HG03159 (cell line): ENCODE results near the gene LRBA.

Source experiments
- ATAC-seq: cut with Tn5 transposase; IDR thresholded peaks from one replicate; pipeline ENCODE4 v1.9.1; 2021; ENCODE audit warnings: mild to moderate bottlenecking, moderate library complexity; ENCODE audit not compliant: unreplicated experiment

The LRBA gene

DNA sequence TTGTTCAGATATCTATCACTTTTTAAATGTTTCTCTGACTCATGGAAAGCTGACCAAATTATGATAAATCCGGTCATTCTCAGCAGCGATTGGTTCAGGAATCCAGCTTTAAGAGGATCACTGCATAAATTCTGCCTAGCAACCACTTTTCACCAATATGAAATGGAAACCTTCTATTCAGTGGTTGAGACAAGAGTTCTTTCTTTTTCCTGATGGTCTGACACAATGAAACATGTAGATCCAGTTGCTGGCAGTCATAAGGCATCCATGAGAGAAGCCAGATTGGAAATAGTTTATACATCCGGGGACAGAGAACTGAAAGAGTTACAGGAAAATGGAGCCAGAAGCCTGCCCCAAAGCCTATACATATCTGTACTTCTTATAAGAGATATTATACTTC lies 406.0 kb downstream of the LRBA start:
- no peak for ATAC-seq

GRCh38 chr4:150600812-150601445 lies 414.2 kb downstream of the LRBA start:
- ATAC-seq, result no peak

DNA sequence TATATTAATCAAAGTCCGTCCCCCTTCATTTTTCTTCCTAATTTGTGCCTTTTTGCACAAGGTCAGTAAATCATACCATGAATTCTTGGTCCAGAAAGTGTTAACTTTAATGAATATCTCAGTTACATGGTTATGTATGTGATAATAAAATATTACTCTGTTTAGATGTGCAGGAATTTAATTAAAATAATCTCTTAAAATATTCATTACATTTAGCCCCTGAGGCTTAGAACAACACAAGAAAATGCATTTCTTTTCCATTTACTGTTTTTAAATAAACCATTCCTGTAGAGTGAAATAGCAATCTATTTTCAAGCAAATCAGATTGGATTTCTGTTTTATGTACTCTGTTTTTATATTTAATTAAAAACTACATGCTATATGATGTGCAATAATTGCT lies 415.5 kb downstream of the LRBA start:
- no peak for ATAC-seq

- ATAC-seq, result no peak
Observed at GRCh38 chr4:150598909-150599308, 416.2 kb downstream of the LRBA start.

DNA sequence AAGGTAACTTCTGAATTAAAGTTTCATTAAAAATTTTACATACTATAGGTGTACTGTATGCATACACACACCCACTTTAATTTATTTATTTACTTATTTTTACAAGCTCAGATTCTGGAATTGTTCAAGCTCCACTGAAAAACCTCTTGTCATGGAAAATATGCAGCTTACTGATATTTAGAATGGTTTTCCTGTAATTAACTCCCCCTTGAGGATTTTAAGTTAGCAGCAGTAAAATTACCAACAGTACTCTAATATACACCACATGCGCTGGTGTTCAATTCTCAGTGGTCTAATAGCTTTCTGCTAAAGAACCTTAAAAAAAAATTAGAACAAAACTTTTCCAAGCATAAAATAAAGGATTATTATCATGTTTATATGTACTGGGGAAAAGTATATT lies 421.1 kb downstream of the LRBA start:
- ATAC-seq, result no peak

DNA sequence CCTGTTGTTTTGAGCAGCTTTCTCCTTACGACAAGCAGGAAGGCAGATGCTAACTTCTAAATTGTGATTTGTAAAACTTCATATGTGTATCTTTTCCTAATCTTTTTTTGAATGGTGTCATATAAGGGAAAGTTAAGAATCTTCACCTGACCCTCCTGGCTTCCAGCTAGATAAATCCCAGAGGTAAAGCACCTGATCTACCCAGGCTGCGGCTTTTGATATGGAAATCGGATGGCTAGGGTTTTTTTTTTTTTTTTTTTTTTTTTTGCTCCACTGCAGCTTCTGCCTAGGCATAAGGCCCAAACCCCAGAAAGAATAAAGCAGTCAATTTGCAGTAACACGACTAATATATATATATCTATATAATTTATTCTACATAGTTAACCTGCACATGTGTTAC lies 423.2 kb downstream of the LRBA start:
- ATAC-seq, result no peak

GRCh38 chr4:150591406-150591805 lies 423.7 kb downstream of the LRBA start:
- no peak for ATAC-seq

GRCh38 chr4:150590631-150591030 lies 424.5 kb downstream of the LRBA start:
- no peak for ATAC-seq

- ATAC-seq, result no peak
Observed at GRCh38 chr4:150589157-150589556, 425.9 kb downstream of the LRBA start.

DNA sequence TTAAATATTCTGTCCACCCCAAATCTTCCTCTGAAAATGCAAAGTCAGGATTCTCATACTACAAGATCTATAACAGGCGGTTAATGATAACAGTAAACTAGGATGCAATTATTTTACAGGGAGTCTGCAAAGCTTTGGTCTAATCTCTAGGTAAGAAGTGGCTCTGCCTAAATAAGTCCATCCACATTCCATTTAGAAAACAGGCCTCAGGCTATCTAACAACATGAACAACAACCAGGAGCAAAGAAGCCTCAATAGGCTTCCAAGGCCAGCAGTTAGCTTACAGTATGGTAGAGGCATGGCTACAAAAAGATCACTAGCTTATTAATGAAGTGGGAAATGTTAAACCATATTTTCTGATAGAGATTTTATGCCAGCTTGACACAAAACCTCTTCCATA lies 426.8 kb downstream of the LRBA start:
- no peak for ATAC-seq

- ATAC-seq, result no peak
Observed at GRCh38 chr4:150586162-150586810, 428.8 kb downstream of the LRBA start.

DNA sequence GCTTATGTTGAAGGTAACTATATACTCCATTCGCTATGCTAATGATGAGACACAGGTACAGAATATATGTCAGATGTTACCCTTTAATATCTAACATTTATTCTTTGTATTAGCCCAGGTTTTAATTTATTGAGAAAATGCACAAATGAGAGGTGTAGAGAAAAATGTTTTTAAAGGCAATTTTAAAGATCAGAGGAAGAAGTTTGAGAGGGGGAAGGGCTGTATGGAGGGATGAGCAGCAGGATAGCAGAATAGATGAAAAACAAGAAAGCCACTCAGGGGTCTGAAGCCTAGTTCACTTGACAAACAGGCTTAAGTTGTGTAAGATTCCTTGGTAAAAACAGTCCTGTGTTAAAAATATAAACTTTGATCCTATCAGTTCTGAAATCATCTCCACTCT lies 429.5 kb downstream of the LRBA start:
- no peak for ATAC-seq

GRCh38 chr4:150584111-150584915 lies 430.8 kb downstream of the LRBA start:
- ATAC-seq, result no peak

DNA sequence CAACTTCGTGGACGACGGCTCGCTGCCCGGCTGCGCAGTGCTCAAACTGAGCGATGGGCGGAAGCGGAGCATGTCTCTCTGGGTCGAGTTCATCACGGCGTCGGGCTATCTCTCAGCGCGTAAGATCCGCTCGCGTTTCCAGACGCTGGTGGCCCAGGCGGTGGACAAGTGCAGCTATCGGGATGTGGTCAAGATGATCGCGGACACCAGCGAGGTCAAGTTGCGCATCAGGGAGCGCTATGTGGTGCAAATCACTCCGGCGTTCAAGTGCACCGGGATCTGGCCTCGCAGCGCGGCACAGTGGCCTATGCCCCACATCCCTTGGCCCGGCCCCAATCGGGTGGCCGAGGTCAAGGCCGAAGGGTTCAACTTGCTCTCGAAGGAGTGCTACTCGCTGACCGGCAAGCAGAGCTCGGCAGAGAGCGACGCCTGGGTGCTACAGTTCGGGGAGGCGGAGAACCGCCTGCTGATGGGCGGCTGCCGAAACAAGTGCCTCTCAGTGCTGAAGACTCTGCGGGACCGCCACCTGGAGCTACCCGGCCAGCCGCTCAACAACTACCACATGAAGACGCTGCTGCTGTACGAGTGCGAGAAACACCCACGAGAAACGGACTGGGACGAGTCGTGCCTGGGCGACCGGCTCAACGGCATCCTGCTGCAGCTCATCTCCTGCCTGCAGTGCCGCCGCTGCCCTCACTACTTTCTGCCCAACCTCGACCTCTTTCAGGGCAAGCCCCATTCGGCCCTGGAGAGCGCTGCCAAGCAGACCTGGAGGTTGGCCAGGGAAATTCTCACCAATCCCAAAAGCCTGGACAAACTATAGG lies 431.6 kb downstream of the LRBA start:
- no peak for ATAC-seq

DNA sequence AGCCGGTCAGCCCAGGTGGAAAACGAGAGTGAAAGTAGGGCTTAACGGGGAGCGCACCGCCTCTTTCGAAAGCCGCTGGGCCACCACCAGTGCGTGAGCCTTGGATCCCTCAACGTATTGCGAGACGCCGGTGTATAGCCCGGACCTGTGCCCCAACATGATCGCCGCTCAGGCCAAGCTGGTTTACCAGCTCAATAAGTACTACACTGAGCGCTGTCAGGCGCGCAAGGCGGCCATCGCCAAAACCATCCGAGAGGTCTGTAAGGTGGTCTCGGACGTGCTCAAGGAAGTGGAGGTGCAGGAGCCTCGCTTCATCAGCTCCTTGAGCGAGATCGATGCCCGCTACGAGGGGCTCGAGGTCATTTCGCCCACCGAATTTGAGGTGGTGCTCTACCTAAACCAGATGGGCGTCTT lies 432.2 kb downstream of the LRBA start:
- ATAC-seq, result no peak

DNA sequence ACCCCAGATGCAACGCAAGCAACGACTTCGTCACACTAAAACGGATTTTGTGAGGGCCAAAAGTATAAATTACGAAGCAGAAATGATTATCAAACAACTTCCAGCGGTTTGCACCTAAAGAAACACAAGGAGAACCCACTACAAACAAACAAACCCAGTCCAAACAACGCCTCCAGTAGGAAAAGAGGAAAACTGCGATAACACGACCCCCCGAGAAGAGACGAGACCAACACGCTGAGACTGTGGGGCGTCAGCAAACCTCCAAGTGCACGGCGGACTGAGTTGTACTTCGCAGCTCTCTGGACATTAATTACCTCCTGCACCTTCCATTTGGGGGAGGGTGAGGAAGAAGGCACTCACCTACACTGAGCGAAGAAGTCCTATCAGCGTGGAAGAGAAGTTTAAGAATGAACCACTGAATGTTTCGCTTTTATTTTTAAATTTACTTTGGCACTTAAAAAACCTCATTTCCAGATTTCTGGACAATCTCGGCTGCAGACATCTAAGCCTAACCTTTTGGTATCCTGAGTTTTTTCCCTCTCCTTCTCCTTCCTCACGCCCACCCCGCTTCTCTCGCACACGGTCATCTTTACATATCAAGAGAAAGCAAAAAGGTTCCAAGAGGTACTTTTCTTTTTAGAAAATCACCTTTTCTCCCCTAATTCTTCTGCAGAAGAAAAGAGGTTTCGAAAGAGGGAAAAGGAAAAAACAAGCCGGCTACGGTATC lies 432.8 kb downstream of the LRBA start, which contains the start of gene MAB21L2:
Gene MAB21L2 (plus strand): TSS at position 6 of the 727 bp plus-strand sequence. CDS start 879 bp downstream, outside the sequence.
- no peak for ATAC-seq

- no peak for ATAC-seq
Observed at GRCh38 chr4:150581641-150582051, 433.4 kb downstream of the LRBA start.

- ATAC-seq, result no peak
Observed at GRCh38 chr4:150581056-150581605, 434.0 kb downstream of the LRBA start.

DNA sequence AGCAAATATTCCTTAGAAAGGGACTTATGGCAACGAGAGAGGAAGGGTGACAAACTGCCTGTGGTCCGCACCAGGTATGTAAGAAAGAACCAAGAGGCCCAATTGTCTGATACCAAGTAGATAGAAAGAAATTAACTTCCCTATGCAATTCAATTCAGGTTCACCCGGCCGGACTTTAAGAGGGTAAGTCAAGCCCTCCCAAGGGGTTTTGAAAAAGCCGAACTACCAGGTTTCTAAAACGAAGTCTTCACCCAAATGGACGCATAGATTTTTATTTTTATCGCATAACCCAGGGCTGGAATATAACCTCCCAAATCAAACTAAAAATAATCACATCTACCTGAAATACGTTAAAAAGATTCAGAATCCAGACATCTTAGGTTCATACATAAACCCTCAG lies 434.8 kb downstream of the LRBA start:
- no peak for ATAC-seq
